Neutrophil (primary cell): Measurements from ENCODE around the gene CAPN15.

Experiments used
- H3K27ac ChIP-seq: fragments of 200-600 bp; sonication (generic); 2 replicates; pipeline ENCODE4 v1.5.1; 2016; ENCODE audit warnings: mild to moderate bottlenecking, moderate library complexity
- H3K27me3 ChIP-seq: fragments of 200-600 bp; sonication (generic); 2 replicates; pipeline ENCODE4 v1.6.0; 2016; ENCODE audit warnings: mild to moderate bottlenecking
- H3K36me3 ChIP-seq: fragments of 200-600 bp; sonication (generic); 2 replicates; pipeline ENCODE4 v1.5.1; 2017
- H3K4me1 ChIP-seq, 2 experiments: fragments of 200-600 bp in 1 of 2; sonication (generic) in 1 of 2; 1 replicate in 1 of 2; 2 replicates in 1 of 2; pipeline versions ENCODE4 v1.5.1 to v1.6.1; 2013 to 2016; ENCODE audit warnings: low read depth in 1 of 2, low read length in 1 of 2, mild to moderate bottlenecking in 1 of 2, moderate library complexity in 1 of 2; ENCODE audit not compliant: control insufficient read depth in 1 of 2, insufficient read depth in 1 of 2
- H3K4me3 ChIP-seq, 2 experiments: fragments of 200-600 bp in 1 of 2; sonication (generic) in 1 of 2; 1 replicate in 1 of 2; 2 replicates in 1 of 2; pipeline ENCODE4 v1.5.1; 2013 to 2016; ENCODE audit warnings: low read depth in 1 of 2, low read length in 1 of 2, mild to moderate bottlenecking in 1 of 2, moderate library complexity in 1 of 2
- H3K9me3 ChIP-seq: fragments of 200-600 bp; sonication (generic); 2 replicates; pipeline ENCODE4 v1.5.1; 2016
- TF ChIP-seq, protein P1 (sequence below): fragments of 200-600 bp; sonication (generic); IDR thresholded peaks from 2 replicates; pipeline ENCODE4 v1.5.1; 2016; ENCODE audit warnings: antibody characterized with exemption

The CAPN15 gene

DNA sequence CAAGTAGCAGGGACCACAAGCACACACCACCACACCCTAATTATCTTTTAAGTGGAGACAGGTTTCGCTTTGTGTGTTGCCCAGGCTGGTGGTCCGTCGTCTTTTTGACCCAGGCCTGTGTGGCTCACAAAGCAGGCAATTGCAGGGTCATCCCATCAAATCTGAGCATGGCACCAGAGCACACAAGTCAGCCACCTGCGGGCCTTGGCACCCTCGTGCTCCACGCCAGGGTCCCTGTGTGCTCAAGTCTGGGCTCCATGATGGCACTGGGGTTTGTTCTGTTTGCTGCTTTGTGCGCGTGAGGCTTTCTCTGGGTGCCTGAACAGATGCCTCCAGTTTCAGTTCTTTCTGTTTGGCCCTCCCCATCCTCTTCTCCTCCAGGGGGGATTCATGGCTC, 2.4 kb upstream of the CAPN15 start:
- H3K27me3 ChIP-seq = no peaks in the 10 kb centered on the region
- no peak overlapping the region for H3K27ac ChIP-seq
- TF ChIP-seq, protein P1, sequence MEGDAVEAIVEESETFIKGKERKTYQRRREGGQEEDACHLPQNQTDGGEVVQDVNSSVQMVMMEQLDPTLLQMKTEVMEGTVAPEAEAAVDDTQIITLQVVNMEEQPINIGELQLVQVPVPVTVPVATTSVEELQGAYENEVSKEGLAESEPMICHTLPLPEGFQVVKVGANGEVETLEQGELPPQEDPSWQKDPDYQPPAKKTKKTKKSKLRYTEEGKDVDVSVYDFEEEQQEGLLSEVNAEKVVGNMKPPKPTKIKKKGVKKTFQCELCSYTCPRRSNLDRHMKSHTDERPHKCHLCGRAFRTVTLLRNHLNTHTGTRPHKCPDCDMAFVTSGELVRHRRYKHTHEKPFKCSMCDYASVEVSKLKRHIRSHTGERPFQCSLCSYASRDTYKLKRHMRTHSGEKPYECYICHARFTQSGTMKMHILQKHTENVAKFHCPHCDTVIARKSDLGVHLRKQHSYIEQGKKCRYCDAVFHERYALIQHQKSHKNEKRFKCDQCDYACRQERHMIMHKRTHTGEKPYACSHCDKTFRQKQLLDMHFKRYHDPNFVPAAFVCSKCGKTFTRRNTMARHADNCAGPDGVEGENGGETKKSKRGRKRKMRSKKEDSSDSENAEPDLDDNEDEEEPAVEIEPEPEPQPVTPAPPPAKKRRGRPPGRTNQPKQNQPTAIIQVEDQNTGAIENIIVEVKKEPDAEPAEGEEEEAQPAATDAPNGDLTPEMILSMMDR = no peak
- no peak overlapping the region for H3K4me3 ChIP-seq
- peaks cover under 1% of the 10 kb centered on the region for H3K36me3 ChIP-seq
- peaks cover 24 to 28% of the 10 kb centered on the region in 2 experiments for H3K4me1 ChIP-seq
- H3K9me3 ChIP-seq = no peaks in the 10 kb centered on the region

DNA sequence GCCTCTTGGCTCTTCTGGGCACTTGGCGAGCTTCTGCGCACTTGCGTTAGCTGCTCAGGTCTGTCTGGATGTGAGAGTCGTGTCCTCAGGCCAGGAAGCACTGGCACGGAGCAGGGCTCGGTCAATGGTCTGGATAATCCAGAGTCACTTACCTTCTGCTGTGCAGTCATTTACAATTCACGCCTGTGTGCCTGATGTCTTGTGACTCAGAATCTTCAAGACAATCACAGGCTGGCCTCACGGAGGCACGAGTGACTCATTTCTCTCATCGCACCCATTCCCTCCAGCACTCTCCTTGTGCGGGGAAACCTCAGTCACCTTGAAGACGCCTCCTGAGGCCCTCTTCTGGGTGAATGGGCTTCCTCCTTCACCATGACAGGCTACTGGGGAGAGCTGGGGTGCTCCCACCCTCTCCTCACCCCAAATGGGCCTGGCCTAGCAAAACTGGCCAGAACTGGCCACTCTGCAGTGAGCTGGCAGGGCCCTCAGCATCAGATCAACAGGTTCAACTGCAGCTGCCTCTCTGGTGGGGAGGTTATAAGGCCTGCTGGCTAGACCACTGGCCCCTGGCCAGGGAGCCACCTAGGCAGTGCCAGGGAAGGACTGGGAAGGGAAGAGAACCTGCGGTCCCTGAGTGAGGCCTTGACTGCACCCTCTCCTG, 1.9 kb upstream of the CAPN15 start:
- H3K36me3 ChIP-seq = no peaks in the 10 kb centered on the region
- TF ChIP-seq, protein P1 = no peak
- no peak overlapping the region for H3K27ac ChIP-seq

DNA sequence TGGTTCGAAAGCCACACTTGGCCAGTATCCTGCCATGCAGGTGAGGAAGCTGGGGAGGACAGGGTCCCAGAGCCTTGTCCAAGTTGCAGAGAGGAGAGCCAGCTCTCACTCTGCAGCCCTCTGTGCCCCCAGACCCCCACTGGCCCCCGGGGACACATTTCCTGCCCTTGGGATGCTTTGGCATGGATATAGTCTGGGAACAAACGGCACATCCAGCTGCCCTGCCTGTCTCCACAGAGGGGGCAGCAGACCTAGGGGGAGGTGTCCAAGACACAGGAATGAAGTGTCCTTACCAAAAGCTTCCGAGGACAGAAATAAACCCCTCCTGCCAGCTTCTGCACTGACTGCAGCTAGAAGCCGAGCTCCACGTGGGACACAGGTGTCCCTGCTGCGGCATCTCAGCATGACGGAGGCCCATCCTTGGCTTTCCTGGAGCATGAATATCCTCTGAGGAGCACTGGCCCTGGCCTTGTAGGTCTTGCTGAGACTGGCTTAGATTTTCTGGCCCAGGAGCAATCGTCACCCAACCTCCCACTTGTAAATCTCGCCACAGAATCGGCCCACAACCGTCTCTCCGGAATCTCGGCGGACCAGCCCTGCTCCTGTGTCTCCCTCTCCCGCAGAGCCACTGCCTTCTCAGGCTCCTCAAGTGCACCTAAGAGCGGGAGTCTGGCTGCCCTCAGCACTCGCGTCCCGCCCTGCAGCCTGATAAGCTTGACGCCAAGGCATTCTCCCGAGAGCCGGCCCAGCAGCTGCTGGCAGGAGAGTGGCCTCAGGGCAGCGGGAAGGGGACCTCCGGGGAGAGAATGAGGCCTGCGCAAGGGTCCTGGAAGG, 1.1 kb upstream of the CAPN15 start:
- H3K27ac ChIP-seq = peak overlapping the region; percentile 99
- H3K36me3 ChIP-seq = no peaks in the 10 kb centered on the region
- no peaks in the 10 kb centered on the region for H3K9me3 ChIP-seq
- H3K4me1 ChIP-seq = peaks cover 24 to 28% of the 10 kb centered on the region in 2 experiments
- TF ChIP-seq, protein P1 = no peak
- H3K27me3 ChIP-seq = no peaks in the 10 kb centered on the region
- peak overlapping the region; percentile 70 to 95 for H3K4me3 ChIP-seq

More for the DNA sequence above, 1.9 kb upstream of the CAPN15 start:
- H3K27me3 ChIP-seq = no peaks in the 10 kb centered on the region
- no peak overlapping the region for H3K4me3 ChIP-seq
- peaks cover 24 to 28% of the 10 kb centered on the region in 2 experiments for H3K4me1 ChIP-seq
- no peaks in the 10 kb centered on the region for H3K9me3 ChIP-seq

DNA sequence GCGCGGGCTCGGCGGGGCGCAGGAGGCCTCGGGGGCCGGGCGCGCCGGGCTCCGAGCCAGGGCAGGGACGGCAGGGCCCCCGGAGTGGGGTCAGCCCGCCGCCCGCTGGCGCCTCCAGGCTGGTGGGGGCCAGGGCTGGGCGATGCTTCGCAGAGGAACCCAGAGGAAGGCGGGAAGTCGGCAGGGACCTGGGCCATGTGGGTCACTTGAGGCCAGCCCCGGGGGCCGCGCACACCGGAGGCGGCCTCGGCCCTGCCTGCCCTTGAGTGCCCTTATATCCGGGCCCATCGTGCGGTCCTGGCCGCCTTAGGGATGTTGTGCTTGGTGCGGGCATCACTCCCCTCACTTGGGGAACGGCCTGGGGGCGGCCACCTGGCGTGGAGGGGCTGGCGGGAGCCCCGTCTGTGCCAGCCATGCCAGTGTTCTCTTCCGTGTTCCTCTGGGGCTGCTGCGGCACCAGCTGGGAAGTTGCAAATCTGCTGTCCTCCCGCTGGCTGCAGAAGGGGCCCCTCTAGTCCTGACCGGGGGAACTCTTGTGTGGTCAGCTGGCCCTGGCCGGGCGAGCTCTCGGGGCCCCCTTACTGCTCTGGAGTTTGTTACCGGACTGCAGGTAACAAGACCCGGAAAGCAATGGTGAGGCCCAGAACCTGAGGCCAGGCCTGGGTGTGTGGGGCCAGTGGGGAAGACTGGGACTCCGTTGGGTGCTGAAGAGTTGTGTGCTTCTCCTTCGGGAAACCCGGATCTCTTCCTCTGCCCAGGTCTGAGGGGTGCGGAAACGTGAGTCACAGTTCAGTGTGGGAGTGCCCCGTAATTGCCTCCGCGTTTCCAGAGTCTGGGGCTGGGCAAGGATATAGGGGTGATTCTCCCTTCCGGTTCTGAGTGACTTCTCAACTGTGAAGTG, 849 bp downstream of the CAPN15 start:
- Histone ChIP-seq H3K36me3 (no peaks in the 10 kb centered on the region), H3K4me1 (peaks cover 24 to 28% of the 10 kb centered on the region in 2 experiments), H3K9me3 (no peaks in the 10 kb centered on the region), H3K27ac (peak overlapping the region; percentile 46), H3K27me3 (no peaks in the 10 kb centered on the region), H3K4me3 (peak overlapping the region; percentile 51 to 62)
- TF ChIP-seq, protein P1 = no peak

DNA sequence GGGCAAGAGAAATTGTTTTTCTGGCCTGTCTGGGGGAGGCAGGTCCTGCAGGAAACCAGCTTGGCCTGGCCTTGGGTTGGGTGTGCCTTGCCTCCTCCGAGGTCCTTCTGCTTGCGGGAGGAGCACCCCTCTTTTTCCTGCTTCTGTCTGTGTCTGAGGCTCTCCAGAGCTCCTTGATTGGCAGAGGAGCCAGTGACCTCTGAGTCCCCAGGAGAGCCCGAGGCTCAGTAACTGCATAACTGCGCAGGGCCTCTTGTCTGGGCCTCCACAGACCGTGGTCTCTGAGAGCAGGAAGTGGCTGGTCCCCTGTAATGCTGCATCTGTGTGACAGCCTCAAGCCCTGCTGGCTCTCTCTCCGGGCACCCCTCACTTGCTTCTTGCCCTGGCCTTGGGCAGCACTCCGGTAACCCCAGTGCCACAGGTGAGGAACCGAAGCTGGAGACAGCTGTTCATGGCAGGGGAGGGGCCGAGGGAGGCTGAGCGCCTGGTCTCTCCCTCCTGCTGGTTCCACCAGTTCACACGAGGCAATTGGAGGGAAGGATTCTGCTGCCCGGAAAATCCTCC, 1.6 kb downstream of the CAPN15 start:
- Histone ChIP-seq H3K27ac (peak overlapping the region; percentile 46), H3K9me3 (no peaks in the 10 kb centered on the region), H3K36me3 (no peaks in the 10 kb centered on the region), H3K27me3 (no peaks in the 10 kb centered on the region), H3K4me1 (peaks cover 24 to 28% of the 10 kb centered on the region in 2 experiments), H3K4me3 (peak overlapping the region; percentile 51 to 62)
- TF ChIP-seq, protein P1 = no peak
